Measurements from ENCODE around the gene SCAND1. TPM values are rescaled to one million over a fixed set of nuclear protein-coding genes. Genes with fewer than 3 reads are reported as not detected.
"Not testable (repeated sequence)": the region's sequence is repeated elsewhere in the genome, so short reads cannot be mapped to it uniquely, and the experiment has no call there.

The SCAND1 gene
- total RNA-seq, 1 donor, result 63.9 TPM

DNA sequence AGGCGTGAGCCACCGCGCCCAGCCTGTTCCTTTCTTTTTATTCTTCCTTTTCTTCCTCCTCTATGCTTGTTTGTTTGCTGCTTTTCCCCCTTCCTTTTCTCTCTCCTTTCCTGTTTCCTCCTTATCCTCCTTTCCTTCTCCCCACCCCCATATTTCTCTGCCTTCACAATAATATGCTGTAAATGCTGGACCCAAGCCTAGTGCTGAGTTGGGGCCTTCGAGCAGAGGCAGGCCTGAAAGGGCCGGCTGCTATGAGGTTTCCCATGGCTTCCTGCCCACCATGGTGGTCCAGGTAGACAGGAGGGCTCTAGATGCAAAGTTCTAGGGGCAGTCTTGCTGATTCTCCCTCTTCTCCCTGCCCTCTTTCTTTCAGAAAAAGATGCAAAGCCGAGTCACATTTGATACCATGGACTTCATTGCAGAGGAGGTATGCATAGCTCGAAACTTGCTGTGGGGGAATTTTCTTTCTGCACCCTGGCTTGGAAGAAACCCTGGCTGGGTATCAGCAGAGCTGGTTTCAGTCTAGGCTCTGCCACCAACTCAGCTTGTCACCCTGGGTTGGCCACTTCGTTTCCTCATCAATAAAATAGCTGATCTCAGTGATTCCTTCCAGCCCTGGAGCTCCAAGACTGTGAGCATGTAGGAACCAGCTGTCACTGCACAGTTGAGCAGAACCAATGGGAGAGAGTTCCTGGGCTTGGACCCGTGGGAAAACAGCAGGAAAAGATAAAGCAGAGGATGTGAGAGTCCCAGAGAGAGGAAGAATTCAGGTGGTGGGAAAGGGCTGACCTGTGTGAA, 21.5 kb upstream of the SCAND1 start:
- Histone ChIP-seq H3K9me3 (ENCODE audit: low read depth, low read length) (no peaks in the 10 kb centered on the region), H3K4me3 (ENCODE audit: low read length) (no peak overlapping the region), H3K4me1 (ENCODE audit: insufficient read depth, low read length) (peaks cover 21% of the 10 kb centered on the region), H3K27me3 (ENCODE audit: insufficient read depth, low read length) (no peaks in the 10 kb centered on the region)

DNA sequence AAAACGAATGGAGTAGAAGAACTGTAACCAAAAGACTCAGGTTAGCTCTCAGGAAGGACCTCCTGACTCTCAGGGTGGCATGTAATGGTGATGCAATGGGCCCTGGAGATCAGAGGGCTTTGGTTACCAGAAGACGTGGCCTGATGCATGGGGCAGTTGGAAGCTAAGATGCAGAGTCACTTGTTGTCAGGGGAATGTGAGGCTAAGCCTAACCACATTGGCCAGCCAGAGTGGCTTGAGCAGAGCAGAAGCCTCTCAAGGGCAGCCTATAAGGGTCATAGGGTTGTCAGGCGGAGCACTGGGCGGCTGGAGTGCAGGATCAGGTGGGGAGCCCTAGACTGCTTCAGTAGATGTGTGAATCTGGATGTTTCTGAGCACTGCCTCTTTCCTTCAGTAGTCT, 20.0 kb upstream of the SCAND1 start:
- H3K9me3 ChIP-seq (ENCODE audit: low read depth, low read length), result no peaks in the 10 kb centered on the region
- H3K27me3 ChIP-seq (ENCODE audit: insufficient read depth, low read length), result no peaks in the 10 kb centered on the region
- no peak overlapping the region for H3K4me3 ChIP-seq (ENCODE audit: low read length)
- H3K4me1 ChIP-seq (ENCODE audit: insufficient read depth, low read length), result peaks cover 20% of the 10 kb centered on the region

- Histone ChIP-seq H3K9me3 (ENCODE audit: low read depth, low read length) (no peaks in the 10 kb centered on the region), H3K27me3 (ENCODE audit: insufficient read depth, low read length) (no peaks in the 10 kb centered on the region), H3K4me1 (ENCODE audit: insufficient read depth, low read length) (peaks cover 3% of the 10 kb centered on the region), H3K4me3 (ENCODE audit: low read length) (no peak overlapping the region)
Measured at GRCh38 chr20:35972462-35972861, 18.2 kb upstream of the SCAND1 start.

GRCh38 chr20:35971981-35972380, 17.7 kb upstream of the SCAND1 start:
- H3K9me3 ChIP-seq (ENCODE audit: low read depth, low read length), result no peaks in the 10 kb centered on the region
- no peaks in the 10 kb centered on the region for H3K4me1 ChIP-seq (ENCODE audit: insufficient read depth, low read length)
- no peak overlapping the region for H3K4me3 ChIP-seq (ENCODE audit: low read length)
- no peaks in the 10 kb centered on the region for H3K27me3 ChIP-seq (ENCODE audit: insufficient read depth, low read length)

GRCh38 chr20:35968930-35969329, 14.6 kb upstream of the SCAND1 start:
- H3K4me1 ChIP-seq (ENCODE audit: insufficient read depth, low read length), result no peaks in the 10 kb centered on the region
- no peaks in the 10 kb centered on the region for H3K27me3 ChIP-seq (ENCODE audit: insufficient read depth, low read length)

DNA sequence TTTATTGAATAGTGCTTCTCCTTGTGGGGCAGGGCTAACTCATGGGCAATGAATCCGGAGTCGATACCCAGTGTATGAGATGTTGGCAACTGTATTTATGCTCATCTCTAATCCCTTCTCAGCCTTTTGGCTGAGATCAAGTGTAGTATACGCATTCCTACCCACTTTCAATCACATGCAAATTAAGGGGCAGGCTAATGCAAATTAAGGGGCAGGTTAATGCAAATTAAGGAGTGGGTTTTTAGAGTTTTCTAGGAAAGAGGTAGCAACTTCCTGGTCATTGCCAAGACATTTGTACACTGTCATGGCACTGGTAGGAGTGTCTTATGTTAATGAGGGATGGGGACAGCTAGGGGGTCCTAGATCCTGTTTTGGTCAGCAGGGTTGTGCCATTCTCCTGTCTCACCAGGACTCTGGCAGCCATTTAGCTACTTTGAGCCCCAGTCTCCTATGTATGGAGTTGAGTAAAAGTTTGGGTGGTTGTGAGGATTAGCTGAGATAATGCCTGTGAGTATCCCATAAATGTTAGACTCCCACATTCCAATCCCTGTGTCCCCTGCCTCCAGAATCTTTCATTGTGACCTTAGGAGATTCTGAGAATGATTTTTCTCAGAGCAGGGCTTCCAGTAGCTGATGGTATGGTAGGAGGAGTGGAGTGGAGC, 13.8 kb upstream of the SCAND1 start, which contains the start of gene CNBD2:
CNBD2 (plus strand) TSS at position 612 of the 662 bp plus-strand sequence. CDS start 173 bp downstream, outside the sequence.
- Histone ChIP-seq H3K4me3 (ENCODE audit: low read length) (no peak within 1 kb of the TSS), H3K9me3 (ENCODE audit: low read depth, low read length) (no peaks in the 10 kb centered on the region), H3K4me1 (ENCODE audit: insufficient read depth, low read length) (no peaks in the 10 kb centered on the region), H3K27me3 (ENCODE audit: insufficient read depth, low read length) (no peaks in the 10 kb centered on the region)

More at GRCh38 chr20:35968930-35969329, 14.6 kb upstream of the SCAND1 start:
- H3K9me3 ChIP-seq (ENCODE audit: low read depth, low read length), result no peaks in the 10 kb centered on the region
- no peak overlapping the region for H3K4me3 ChIP-seq (ENCODE audit: low read length)

GRCh38 chr20:35963878-35964277, 9.6 kb upstream of the SCAND1 start:
- Histone ChIP-seq H3K4me1 (ENCODE audit: insufficient read depth, low read length) (no peaks in the 10 kb centered on the region), H3K9me3 (ENCODE audit: low read depth, low read length) (no peaks in the 10 kb centered on the region), H3K27me3 (ENCODE audit: insufficient read depth, low read length) (no peaks in the 10 kb centered on the region), H3K4me3 (ENCODE audit: low read length) (no peak overlapping the region)

- not testable (repeated sequence) for H3K9me3 ChIP-seq (ENCODE audit: low read depth, low read length); H3K27me3 ChIP-seq (ENCODE audit: insufficient read depth, low read length); H3K4me3 ChIP-seq (ENCODE audit: low read length)
- H3K4me1 ChIP-seq (ENCODE audit: insufficient read depth, low read length), result peaks cover 13% of the 10 kb centered on the region
Measured at GRCh38 chr20:35959291-35959690, 5.0 kb upstream of the SCAND1 start.

DNA sequence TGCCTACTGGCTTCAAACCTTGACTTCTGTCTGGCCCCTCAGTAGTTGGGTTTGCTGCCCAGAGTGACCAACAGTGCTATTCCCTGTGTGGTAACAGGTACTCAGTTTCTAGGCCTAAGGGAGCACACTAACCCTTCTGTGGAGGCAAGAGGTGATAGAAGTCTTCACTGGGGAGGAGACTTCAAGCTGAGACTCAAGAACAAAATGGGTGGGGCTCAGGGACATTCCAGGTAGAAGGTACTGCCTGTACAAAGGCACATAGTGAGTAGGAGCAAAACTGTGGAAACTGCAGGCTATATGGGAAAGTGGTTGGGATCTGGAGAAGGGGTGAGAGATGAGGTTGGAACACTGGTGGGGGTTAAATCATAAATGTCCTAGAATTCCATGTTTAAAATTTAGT, 2.3 kb upstream of the SCAND1 start:
- Histone ChIP-seq H3K27me3 (ENCODE audit: insufficient read depth, low read length) (no peaks in the 10 kb centered on the region), H3K4me1 (ENCODE audit: insufficient read depth, low read length) (peaks cover 33% of the 10 kb centered on the region), H3K4me3 (ENCODE audit: low read length) (no peak overlapping the region), H3K9me3 (ENCODE audit: low read depth, low read length) (no peaks in the 10 kb centered on the region)

DNA sequence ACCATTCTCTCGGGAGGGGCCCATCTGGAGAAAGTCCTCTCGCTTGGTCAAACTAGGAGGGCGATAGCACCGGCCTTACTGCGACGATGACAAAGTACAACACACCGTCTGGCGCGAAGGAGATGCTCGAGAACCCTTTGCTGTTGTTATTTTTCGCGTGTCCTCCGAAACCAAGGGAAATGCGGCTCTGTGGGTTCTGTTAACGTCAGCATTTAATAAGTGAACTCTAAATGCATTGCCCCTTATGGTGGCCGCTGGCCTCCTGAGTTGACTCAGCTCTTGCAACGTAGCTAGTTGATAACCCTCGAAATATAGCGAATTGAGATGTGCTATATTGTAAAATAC, 577 bp upstream of the SCAND1 start:
- H3K4me3 ChIP-seq (ENCODE audit: low read length), result peak overlapping the region; percentile 99
- no peaks in the 10 kb centered on the region for H3K9me3 ChIP-seq (ENCODE audit: low read depth, low read length)
- no peaks in the 10 kb centered on the region for H3K27me3 ChIP-seq (ENCODE audit: insufficient read depth, low read length)
- H3K4me1 ChIP-seq (ENCODE audit: insufficient read depth, low read length), result peaks cover 33% of the 10 kb centered on the region

DNA sequence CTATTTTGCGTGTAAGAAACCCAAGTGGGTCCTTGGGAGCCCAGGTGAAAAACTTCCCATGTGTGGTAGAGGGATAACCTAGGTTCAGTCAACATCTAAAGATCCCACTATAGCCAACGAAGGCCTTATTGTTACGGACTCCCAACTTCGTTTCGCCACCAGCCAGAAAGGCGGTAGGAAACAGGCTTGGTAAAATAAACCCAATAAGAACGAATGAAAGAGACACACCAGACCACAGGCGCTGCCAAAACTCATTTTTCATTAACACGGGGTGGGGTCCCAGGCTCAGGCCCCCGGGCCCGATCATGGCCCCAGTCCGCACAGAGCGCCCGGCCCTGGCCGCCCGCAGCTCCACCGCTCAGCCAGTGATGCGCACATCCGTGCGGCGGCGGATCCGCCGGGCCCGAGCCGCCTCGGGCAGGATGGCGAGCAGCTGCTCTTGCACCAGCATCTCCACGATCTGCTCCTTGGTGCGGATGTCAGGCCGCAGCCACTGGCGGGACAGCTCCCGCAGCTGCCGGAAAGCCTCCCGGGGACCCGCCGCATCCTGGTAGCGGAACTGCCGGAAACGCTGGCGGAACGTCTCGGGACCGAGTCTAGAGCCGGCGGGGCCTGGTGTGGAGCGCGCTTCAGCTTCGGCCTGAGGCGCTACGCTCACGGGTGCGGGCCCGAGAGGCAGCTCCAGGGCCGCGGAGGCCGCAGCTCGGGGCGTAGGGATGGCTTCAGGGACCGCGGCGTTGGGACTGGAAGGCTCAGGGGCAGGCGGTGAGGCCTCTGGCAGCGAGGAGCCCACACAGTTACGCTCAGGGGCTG, 709 bp downstream of the SCAND1 start:
- Histone ChIP-seq H3K4me3 (ENCODE audit: low read length) (peak overlapping the region; percentile 99), H3K27me3 (ENCODE audit: insufficient read depth, low read length) (no peaks in the 10 kb centered on the region), H3K4me1 (ENCODE audit: insufficient read depth, low read length) (peaks cover 33% of the 10 kb centered on the region), H3K9me3 (ENCODE audit: low read depth, low read length) (no peaks in the 10 kb centered on the region)

DNA sequence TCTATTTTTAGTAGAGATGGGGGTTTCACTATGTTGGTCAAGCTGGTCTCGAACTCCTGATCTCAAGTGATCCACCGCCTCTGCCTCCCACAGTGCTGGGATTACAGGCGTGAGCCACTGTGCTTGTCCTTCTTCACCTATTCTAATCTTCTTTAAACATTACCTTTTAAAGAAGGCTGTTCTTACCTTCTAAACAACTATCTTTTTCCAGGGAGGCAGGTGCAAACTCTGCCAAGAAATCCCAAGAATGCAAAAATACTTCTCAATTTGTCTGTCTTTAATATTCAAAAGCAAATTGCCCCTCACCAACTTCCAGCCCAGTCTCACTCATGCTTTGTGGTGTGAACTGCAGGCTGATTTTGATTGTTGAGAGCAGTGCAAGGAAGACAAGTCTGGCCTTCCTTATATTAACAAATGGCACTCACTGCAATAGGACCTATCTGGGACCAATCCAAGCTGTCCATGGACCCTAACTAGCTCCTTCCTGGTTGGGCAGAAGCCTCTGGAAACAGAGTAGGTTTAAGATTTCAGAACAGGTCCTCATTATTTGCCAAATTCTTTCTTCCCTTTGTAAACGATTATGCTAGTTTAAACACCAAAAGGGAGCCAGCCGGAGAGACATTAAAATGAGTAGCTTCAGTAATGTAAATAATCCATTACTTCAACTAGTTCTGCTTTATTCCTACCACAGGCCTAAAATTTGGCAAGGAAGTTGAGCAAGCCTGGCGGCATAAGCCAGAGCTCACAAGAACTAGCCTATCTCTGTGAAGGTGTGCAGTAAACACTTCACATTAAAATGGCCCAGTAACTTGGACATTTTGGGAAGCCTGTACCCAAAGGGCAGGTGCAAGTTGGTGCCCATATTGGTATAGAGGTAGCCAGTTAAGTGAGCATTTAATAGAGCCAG, 1.6 kb downstream of the SCAND1 start:
- Histone ChIP-seq H3K27me3 (ENCODE audit: insufficient read depth, low read length) (no peaks in the 10 kb centered on the region), H3K9me3 (ENCODE audit: low read depth, low read length) (no peaks in the 10 kb centered on the region), H3K4me1 (ENCODE audit: insufficient read depth, low read length) (peaks cover 33% of the 10 kb centered on the region), H3K4me3 (ENCODE audit: low read length) (peak overlapping the region; percentile 99)

- H3K4me1 ChIP-seq (ENCODE audit: insufficient read depth, low read length), result peaks cover 33% of the 10 kb centered on the region
- not testable (repeated sequence) for H3K9me3 ChIP-seq (ENCODE audit: low read depth, low read length); H3K4me3 ChIP-seq (ENCODE audit: low read length); H3K27me3 ChIP-seq (ENCODE audit: insufficient read depth, low read length)
Measured at GRCh38 chr20:35952080-35952479, 2.2 kb downstream of the SCAND1 start.

DNA sequence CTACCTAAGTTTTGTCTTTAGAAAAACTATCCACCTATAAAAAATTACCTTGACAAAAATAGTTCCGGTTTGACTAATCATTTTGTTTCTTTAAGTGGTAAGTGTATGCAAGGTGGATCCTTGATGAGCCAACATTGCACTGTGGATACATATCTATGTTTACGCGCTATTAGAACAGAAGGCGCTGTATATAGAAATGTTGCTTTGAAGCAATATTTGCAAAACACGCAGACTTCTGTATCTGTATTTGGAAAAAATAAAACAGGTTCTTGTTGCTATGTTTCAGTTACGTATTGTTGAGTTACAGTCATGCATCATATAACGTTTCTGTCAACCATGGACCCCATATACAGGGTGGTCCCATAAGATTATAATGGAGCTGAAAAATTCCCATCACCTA, 4.2 kb downstream of the SCAND1 start:
- Histone ChIP-seq H3K9me3 (ENCODE audit: low read depth, low read length) (no peaks in the 10 kb centered on the region), H3K4me3 (ENCODE audit: low read length) (no peak overlapping the region), H3K27me3 (ENCODE audit: insufficient read depth, low read length) (no peaks in the 10 kb centered on the region), H3K4me1 (ENCODE audit: insufficient read depth, low read length) (peaks cover 24% of the 10 kb centered on the region)

Measured in mononuclear cell (primary cell).